HG03575 (cell line): Measurements from ENCODE around the gene LHFPL6.
"Not testable (repeated sequence)": the region's sequence is repeated elsewhere in the genome, so short reads cannot be mapped to it uniquely, and the experiment has no call there.

ENCODE experiments used
- ATAC-seq: cut with Tn5 transposase; IDR thresholded peaks from one replicate; pipeline ENCODE4 v1.9.1; 2021; ENCODE audit not compliant: unreplicated experiment, insufficient number of reproducible peaks, low FRiP score; ENCODE audit errors: extremely low read depth

The LHFPL6 gene

GRCh38 chr13:39338114-39338513, 264.9 kb downstream of the LHFPL6 start:
- ATAC-seq: not testable (repeated sequence)

GRCh38 chr13:39336937-39337336, 266.1 kb downstream of the LHFPL6 start:
- no peak for ATAC-seq

- no peak for ATAC-seq
Measured at GRCh38 chr13:39336207-39336606, 266.8 kb downstream of the LHFPL6 start.

GRCh38 chr13:39335721-39336120, 267.3 kb downstream of the LHFPL6 start:
- ATAC-seq: no peak

GRCh38 chr13:39330504-39330903, 272.5 kb downstream of the LHFPL6 start:
- ATAC-seq: no peak

GRCh38 chr13:39329182-39329639, 273.8 kb downstream of the LHFPL6 start:
- no peak for ATAC-seq

GRCh38 chr13:39327172-39327479, 275.9 kb downstream of the LHFPL6 start:
- no peak for ATAC-seq

GRCh38 chr13:39326469-39327171, 276.4 kb downstream of the LHFPL6 start:
- no peak for ATAC-seq

GRCh38 chr13:39324806-39325311, 278.1 kb downstream of the LHFPL6 start:
- no peak for ATAC-seq

GRCh38 chr13:39322836-39323585, 280.0 kb downstream of the LHFPL6 start:
- ATAC-seq: no peak

GRCh38 chr13:39321574-39321973, 281.4 kb downstream of the LHFPL6 start:
- no peak for ATAC-seq

- ATAC-seq: no peak
Measured at GRCh38 chr13:39318161-39318560, 284.8 kb downstream of the LHFPL6 start.

- ATAC-seq: no peak
Measured at GRCh38 chr13:39317291-39317690, 285.7 kb downstream of the LHFPL6 start.

GRCh38 chr13:39315796-39316195, 287.2 kb downstream of the LHFPL6 start:
- ATAC-seq: no peak

- ATAC-seq: no peak
Measured at GRCh38 chr13:39313721-39314120, 289.3 kb downstream of the LHFPL6 start.

- ATAC-seq: no peak
Measured at GRCh38 chr13:39312596-39312995, 290.4 kb downstream of the LHFPL6 start.

GRCh38 chr13:39311619-39312018, 291.4 kb downstream of the LHFPL6 start:
- ATAC-seq: no peak

GRCh38 chr13:39310961-39311360, 292.0 kb downstream of the LHFPL6 start:
- ATAC-seq: no peak

GRCh38 chr13:39306639-39307589, 296.1 kb downstream of the LHFPL6 start:
- peak; percentile 78 for ATAC-seq
